Nucleus accumbens (tissue), 56 donors: ENCODE results near the gene KCNIP4.
A peak's percentile ranks its signal among the peaks of the same experiment; 100 is the strongest.
"Not testable (repeated sequence)": the region's sequence is repeated elsewhere in the genome, so short reads cannot be mapped to it uniquely, and the experiment has no call there.

Source experiments
- DNase-seq, 56 donors: peaks; one replicate each; lab custom pipeline; 2025; lab: John Stamatoyannopoulos, UW

The KCNIP4 gene

GRCh38 chr4:21948347-21949072 lies at the start of gene KCNIP4:
TSS of gene KCNIP4 (minus strand) at chr4:21948772.
- peak in 29 of 56 donors; percentile 0 to 65 (median 29) for DNase-seq

DNA sequence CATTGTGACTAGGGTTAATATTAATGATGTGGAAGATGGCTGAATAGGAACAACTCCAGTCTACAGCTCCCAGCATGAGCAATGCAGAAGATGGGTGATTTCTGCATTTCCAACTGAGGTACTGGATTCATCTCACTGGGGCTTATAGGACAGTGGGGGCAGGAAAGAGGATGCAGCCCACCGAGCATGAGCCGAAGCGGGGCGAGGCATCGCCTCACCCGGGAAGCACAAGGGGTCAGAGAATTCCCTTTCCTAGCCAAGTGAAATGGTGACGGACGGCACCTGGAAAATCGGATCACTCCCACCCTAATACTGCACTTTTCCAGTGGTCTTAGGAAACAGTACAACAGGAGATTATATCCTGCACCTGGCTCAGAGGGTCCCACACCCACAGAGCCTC lies 48.0 kb upstream of the KCNIP4 start:
- DNase-seq: not testable (repeated sequence)

DNA sequence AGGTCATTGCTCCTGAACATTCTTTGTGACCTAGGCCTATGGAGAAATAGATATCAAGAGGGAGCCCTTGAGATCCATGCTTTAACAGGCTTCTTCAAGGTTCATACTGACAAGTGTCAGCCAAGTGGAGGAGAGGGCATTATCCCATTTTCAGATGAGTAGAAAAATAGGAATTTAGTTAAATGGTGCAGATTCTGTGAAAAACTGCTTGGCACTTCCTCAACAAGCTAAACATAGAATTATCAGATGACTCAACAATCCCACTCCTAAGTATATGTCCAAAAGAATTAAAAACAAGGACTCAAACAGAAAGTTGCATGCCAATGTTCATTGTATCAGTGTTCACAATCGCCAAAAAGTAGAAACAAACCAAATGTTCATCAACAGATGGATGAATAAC lies 43.8 kb upstream of the KCNIP4 start:
- DNase-seq: no peak

GRCh38 chr4:21991562-21991961 lies 43.0 kb upstream of the KCNIP4 start:
- DNase-seq: no peak

DNA sequence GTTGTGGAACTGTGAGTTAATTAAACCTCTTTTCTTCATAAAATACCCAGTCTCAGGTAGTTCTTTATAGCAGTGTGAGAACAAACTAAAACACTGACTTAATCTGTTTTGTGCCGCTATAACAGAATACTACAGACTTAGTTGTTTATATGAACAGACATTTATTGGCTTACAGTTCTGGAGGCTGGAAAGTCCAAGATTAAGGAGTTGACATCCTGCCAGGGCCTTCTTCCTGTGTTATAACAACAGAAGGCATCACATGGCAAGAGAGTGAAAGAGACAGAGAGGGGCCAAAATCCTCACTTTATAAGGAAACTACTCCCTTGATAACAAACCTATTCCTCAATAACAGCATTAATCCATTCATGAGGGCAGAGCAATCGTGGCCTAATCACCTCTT lies 42.5 kb upstream of the KCNIP4 start:
- DNase-seq: no peak

- no peak for DNase-seq
Observed at GRCh38 chr4:21989351-21989750, 40.8 kb upstream of the KCNIP4 start.

- no peak for DNase-seq
Observed at GRCh38 chr4:21986307-21986706, 37.7 kb upstream of the KCNIP4 start.

- no peak for DNase-seq
Observed at GRCh38 chr4:21982087-21982486, 33.5 kb upstream of the KCNIP4 start.

GRCh38 chr4:21979196-21979595 lies 30.6 kb upstream of the KCNIP4 start:
- no peak for DNase-seq

GRCh38 chr4:21976166-21976565 lies 27.6 kb upstream of the KCNIP4 start:
- no peak for DNase-seq

DNA sequence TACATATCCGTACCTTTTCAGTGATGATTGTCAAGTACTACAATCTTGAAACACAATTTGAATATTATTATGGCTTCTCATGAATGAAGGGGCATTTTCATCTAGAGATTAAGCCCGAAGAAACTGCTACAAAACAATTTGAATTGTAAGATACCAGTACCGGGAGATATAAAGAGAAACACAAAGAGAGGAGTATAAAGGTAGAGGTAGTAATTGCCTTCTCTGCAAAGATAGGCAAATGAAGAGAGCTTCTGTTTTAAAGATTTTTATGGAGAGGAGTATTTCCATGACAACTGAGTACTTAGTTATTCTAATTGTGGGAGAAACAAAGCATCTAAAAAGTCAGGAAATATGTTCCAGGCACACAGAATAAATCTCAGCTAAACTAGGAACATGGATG lies 25.3 kb upstream of the KCNIP4 start:
- DNase-seq: no peak

DNA sequence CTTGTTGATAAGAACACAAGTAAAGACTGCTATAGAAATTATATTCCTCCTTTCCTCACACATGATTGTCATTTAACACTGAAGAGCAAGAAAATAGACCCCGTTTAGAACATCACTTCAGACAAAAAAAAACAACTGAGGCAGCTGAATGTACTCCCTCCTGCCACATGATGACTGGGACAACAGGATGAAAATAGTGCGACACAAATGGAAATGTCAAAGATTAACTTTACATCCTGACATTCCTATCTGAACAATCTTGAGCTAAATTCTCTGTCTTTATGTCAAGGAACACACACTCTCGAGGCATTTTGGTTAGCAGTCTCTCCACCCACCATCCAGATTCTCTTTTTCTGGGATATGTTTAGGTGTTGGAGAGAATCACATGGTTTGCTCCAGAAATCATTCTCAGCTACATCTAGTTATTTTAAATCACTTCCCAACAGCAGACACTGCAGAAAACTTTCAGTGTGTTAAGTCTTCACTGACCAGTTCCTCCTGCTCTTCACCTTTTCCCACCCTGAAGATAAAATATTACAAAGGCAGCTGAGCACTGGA lies 16.3 kb upstream of the KCNIP4 start:
- no peak for DNase-seq

DNA sequence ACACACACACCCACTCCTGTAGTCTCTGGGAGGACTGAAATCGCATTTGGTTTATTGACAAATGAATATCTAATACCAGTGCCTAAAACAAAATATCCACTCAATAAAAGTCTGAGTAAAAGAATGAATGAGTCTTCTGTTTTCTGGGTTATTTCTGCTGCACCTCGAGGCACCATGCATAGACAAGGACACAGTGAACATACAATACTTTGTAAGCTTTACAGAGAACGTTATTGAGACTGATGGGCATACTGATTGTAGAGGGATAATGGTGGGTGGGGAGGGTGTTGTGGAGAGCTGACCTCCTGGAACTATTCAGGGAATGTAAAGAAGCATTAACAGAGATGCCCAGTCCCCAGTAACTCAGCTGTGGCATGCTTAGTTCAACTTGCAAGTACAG lies 14.1 kb upstream of the KCNIP4 start:
- no peak for DNase-seq

DNA sequence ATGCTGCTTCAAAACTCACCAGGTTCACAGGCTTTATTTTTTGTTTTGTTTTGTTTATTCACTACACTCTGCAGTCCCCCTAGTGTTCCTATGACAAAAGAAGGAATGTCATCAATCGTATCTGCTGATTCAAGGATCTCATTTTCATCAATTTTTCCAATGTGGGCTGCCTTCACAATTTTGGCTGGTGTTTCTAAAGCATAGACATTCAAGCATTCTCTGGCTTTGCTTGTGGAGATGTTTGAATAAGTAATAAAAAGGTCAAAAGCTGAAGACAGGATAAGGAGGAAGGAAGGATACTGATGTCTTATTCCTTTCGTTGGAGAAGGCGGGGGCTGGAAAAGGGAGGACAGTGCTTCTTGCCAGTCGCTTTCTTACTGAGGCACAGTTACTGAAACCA lies 12.2 kb upstream of the KCNIP4 start:
- no peak for DNase-seq

DNA sequence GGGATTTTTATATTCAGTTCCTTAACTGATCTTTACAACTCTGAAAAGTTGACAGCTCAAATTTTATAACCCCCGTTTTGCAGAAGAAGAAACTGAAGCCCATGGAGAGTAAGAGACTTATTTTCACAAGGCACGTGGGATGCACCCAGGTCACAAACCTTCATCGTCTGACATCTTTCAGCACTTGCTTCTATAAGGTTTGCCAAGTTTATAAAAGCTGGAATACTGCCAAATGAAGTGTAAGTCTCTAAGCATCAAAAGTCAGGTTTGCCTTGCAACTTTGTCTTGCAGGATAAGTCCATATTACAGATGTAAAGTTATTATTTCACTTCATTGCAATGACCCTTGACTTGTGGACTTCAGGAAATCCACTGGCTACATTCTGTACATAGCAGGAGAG lies 6.3 kb upstream of the KCNIP4 start:
- DNase-seq: no peak

- DNase-seq: no peak
Observed at GRCh38 chr4:21953653-21954052, 5.1 kb upstream of the KCNIP4 start.

DNA sequence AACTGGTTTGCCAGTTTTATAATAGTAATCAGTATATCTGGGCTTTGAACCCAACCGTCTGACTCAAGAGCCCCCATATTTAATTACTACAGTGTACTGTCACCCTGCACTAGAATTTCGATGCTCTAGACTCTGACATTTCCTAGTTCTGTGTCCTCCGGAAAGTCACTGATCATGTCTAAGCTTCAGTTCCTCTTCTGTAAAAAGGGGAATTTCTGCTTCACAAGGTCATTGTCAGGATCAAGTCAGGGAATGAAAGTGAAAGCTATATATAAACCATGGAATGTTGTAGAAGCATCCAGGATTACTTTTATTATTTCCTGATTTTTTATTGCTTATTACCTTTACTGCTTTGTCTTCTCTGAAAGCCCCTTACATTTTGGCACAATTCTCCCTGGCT lies 4.0 kb upstream of the KCNIP4 start:
- DNase-seq: no peak

- DNase-seq: peak in 11 of 56 donors; percentile 2 to 65 (median 21)
Observed at GRCh38 chr4:21949073-21949457, 493 bp upstream of the KCNIP4 start.

- peak in 3 of 56 donors; percentile 19 to 43 (median 26) for DNase-seq
Observed at GRCh38 chr4:21947791-21948346, 703 bp downstream of the KCNIP4 start.

DNA sequence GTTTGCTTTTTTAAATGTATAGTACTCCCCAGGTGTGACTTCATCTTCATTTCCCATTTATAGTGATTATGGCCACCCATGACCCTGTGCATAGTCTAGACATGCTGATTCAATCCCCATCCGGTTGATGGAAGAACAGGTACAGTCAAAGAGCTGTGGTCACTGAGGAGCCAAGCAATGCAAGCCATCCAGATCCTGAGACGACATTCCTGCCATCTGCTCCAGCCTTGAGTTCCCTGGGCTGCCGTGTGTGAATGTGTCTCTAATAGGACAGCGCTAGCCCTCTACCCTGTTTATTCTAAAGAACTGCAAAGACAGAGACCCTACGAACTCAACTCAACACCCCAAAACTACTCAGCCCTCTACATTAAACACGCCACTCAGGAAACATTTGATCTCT lies 1.7 kb downstream of the KCNIP4 start:
- DNase-seq: no peak

- no peak for DNase-seq
Observed at GRCh38 chr4:21921526-21922180, 26.9 kb downstream of the KCNIP4 start.

DNA sequence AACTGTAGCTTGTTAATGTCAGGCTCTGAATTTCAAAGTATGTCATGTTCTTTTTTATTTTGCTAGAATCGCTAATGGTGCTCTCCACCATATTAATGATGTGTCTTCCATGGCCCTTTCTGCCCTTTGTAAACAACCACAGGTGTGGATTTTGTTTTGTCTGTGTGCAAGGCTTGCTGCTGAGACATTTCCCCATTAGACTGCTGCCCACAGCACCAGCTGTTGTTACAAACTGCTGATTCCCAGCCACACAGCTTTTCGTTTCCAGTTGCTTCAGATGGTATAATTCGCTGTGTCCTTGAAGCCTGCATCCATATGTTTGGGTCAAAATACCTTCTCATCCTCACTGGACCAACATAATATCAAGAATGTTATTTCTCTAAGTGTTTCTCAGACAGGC lies 32.8 kb downstream of the KCNIP4 start:
- no peak for DNase-seq
